Stimulated activated CD8-positive, alpha-beta memory T cell treated with anti-CD3 and anti-CD28 coated beads, Interleukin-15, amount 100 ng/mL, for 4 hours (primary cell): Measurements from ENCODE around the gene POLR1B.
"Not testable (repeated sequence)": the region's sequence is repeated elsewhere in the genome, so short reads cannot be mapped to it uniquely, and the experiment has no call there.

Source experiments
- DNase-seq, 2 donors: peaks; one replicate each; pipeline ENCODE4 v3.0.0-alpha.2; 2020; ENCODE audit warnings: low read depth in 2 of 2

POLR1B gene, protein sequence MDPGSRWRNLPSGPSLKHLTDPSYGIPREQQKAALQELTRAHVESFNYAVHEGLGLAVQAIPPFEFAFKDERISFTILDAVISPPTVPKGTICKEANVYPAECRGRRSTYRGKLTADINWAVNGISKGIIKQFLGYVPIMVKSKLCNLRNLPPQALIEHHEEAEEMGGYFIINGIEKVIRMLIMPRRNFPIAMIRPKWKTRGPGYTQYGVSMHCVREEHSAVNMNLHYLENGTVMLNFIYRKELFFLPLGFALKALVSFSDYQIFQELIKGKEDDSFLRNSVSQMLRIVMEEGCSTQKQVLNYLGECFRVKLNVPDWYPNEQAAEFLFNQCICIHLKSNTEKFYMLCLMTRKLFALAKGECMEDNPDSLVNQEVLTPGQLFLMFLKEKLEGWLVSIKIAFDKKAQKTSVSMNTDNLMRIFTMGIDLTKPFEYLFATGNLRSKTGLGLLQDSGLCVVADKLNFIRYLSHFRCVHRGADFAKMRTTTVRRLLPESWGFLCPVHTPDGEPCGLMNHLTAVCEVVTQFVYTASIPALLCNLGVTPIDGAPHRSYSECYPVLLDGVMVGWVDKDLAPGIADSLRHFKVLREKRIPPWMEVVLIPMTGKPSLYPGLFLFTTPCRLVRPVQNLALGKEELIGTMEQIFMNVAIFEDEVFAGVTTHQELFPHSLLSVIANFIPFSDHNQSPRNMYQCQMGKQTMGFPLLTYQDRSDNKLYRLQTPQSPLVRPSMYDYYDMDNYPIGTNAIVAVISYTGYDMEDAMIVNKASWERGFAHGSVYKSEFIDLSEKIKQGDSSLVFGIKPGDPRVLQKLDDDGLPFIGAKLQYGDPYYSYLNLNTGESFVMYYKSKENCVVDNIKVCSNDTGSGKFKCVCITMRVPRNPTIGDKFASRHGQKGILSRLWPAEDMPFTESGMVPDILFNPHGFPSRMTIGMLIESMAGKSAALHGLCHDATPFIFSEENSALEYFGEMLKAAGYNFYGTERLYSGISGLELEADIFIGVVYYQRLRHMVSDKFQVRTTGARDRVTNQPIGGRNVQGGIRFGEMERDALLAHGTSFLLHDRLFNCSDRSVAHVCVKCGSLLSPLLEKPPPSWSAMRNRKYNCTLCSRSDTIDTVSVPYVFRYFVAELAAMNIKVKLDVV

GRCh38 chr2:112542123-112542983 is at the start of gene POLR1B:
Gene POLR1B (plus strand): TSS chr2:112542465. CDS start chr2:112542495, 30 bp downstream.
- DNase-seq: peak; percentile 60 to 63

GRCh38 chr2:112493048-112493447 is 49.2 kb upstream of the POLR1B start:
- DNase-seq: no peak

DNA sequence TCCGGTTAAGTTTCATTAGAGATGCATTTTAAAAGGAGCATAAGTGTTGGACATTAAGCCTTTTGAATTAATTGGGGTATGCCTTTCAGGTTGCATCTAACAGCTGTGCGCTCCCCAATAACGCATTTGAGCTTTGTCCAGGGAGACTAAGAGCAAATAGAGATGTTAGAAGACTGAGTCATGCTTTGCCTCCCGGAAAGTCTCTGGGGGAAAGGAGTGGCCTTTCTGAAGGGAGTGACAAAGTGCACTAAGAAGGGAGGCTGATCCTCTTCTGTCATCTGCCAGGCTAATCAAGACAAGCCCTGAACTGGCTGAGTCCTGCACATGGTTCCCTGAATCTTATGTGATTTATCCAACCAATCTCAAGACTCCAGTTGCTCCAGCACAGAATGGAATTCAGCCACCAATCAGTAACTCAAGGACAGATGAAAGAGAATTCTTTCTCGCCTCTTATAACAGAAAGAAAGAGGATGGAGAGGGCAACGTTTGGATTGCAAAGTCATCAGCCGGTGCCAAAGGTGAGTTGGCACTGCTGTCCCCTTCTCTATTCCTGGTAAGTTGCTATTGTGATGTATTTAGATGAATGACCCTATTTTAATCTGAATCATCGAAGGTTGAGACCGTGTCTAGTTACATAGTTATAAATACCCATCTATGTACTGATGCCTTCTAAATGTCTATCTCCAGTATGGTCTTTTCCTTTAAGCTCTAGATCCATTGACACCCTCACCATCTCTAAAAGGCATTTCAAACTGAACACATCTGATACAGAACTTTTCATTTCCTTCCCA is 48.2 kb upstream of the POLR1B start:
- DNase-seq: no peak

GRCh38 chr2:112494828-112495227 is 47.4 kb upstream of the POLR1B start:
- DNase-seq: no peak

DNA sequence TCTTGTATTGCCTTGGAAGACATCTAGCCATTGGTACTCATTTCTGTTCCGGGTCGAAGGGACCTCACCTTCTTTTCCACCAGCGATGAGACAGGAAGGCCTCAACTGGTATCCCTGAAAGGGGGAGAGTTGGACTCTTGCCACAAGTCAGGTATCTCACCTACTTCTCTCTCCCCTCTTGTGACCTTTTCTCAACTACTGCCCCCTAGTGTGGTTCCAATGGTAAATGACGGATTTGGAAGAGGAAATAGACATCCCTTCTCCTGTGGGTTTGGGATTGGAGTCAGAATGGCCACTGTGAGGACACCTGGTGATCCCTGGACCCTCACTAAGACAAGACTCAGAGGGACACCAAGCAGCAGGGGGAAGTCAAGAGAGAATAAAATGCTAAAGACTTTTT is 46.4 kb upstream of the POLR1B start:
- not testable (repeated sequence) for DNase-seq

DNA sequence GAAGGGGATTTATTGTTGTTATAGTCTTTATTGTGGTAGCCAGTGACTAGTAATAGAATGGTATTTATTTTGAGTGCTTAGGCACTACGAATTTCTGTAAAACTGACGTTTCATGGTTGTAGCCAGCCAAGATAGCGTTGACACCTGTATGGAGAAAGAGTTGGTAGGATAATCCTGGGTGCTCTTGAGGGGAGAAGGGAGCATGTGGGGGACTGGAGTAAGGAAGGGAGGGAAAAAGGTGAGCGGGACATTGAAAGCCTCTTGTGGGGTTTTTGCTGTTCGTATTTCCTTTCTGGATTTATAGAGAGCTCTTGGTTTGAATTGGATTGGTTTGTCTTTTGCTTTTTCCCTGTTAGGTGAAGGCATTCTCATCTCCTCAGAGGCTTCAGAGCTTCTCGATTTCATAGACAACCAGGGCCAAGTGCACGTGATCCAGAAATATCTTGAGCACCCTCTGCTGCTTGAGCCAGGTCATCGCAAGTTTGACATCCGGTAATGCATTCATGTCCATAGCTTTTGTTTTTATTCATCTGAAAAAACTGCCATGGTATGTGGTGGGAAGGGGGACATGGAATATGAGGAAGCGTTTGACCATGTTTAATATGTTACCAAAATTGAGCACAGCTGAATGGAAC is 41.3 kb upstream of the POLR1B start:
- not testable (repeated sequence) for DNase-seq

DNA sequence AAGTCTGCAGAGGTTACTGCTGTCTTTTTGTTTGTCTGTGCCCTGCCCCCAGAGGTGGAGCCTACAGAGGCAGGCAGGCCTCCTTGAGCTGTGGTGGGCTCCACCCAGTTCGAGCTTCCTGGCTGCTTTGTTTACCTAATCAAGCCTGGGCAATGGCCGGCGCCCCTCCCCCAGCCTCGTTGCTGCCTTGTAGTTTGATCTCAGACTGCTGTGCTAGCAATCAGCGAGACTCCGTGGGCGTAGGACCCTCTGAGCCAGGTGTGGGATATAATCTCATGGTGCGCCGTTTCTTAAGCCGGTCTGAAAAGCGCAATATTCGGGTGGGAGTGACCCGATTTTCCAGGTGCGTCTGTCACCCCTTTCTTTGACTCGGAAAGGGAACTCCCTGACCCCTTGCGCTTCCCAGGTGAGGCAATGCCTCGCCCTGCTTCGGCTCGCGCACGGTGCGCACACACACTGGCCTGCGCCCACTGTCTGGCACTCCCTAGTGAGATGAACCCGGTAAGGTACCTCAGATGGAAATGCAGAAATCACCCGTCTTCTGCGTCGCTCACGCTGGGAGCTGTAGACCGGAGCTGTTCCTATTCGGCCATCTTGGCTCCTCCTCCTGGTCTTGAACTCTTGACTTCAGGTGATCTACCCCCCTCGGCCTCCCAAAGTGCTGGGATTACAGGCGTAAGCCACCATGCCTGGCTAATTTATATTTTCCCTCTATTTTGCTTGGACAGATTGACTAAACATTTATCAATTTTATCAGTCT is 32.8 kb upstream of the POLR1B start:
- not testable (repeated sequence) for DNase-seq

DNA sequence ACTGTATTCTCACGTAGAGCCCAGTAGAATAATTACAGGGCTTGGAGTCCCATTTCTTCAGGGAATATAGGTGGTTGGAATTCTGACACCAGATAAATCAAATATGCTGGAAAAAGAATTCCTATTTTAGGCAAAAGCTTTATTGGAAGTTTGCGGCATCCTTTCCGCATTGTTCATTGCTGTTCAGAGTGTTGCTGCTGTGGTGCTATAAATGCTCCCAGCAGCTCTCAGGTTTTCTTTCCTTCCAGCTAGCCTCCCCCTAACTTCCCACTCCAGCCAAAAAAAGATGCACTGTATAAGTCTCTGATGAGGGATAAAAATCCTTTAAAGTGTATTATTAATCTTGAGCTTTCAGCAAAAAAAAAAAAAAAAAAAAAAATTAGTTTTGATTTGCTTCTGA is 25.5 kb upstream of the POLR1B start:
- no peak for DNase-seq

DNA sequence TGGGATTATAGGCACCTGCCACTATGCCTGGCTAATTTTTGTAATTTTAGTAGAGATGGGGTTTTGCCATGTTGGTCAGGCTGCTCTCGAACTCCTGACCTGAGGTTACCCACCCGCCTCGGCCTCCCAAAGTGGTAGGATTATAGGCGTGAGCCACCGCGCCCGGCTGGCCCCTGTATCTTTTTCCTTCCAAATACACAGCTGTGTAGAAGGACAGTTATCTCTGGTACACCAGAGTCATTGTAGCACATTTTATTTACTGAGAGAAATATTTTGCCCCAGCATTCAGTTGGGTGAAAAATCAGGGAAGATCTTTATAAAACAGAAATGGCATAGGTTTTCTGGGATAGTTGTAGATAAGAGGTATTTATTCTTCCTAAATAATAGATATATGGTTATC is 23.5 kb upstream of the POLR1B start:
- no peak for DNase-seq

- no peak for DNase-seq
Measured at GRCh38 chr2:112519506-112519905, 22.8 kb upstream of the POLR1B start.

DNA sequence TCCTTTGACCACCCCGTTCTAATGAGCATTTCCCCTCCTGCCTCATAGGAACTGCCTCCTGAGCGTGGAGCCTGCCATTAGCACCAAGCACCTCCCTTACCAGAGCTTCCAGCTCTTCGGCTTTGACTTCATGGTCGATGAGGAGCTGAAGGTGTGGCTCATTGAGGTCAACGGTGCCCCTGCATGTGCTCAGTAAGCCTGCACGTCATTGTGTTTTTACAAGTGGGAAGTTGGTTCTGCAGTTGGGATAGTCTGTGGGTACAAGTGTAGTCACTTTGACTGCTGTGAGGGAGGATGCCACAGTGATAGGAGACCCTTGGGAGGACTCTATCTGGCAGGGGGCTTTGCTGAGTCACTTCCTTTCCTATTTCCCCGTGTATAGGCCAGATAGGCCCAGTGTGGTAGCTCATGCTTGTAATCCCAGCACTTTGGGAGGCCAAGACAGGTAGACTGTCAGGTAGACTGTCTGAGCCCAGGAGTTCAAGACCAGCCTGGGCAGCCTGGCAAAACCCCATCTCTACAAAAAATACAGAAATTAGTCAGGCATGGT is 22.0 kb upstream of the POLR1B start:
- DNase-seq: no peak

GRCh38 chr2:112523291-112523777 is 18.9 kb upstream of the POLR1B start:
- DNase-seq: no peak

DNA sequence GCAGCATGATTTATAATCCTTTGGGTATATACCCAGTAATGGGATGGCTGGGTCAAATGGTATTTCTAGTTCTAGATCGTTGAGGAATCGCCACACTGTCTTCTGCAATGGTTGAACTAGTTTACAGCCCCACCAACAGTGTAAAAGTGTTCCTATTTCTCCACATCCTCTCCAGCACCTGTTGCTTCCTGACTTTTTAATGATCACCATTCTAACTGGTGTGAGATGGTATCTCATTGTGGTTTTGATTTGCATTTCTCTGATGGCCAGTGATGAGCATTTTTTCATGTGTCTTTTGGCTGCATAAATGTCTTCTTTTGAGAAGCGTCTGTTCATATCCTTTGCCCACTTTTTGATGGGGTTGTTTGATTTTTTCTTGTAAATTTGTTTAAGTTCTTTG is 18.0 kb upstream of the POLR1B start:
- DNase-seq: not testable (repeated sequence)

- DNase-seq: no peak
Measured at GRCh38 chr2:112528541-112528940, 13.7 kb upstream of the POLR1B start.

DNA sequence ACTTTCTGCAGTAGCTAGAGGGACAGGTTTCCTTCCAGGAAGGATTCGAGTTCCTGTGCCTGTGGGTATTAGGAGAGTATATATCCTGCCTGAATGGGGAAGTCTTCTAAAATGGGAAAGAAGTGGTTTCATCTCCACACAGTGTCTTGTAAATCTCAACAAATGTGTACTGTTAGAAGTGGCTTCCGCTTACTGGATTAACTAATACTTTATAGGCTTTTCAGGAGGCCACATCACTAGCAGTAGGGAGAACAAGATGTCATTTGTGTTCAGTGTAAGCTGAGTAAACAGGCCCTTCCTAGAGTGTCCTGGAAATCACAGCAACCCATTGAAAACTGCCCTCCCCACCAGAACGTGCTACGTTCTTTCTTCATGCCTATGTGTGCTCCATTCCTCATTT is 12.5 kb upstream of the POLR1B start:
- no peak for DNase-seq

- DNase-seq: no peak
Measured at GRCh38 chr2:112530728-112531127, 11.5 kb upstream of the POLR1B start.

GRCh38 chr2:112534826-112535225 is 7.4 kb upstream of the POLR1B start:
- no peak for DNase-seq

- DNase-seq: not testable (repeated sequence)
Measured at GRCh38 chr2:112536665-112537064, 5.6 kb upstream of the POLR1B start.

GRCh38 chr2:112539306-112539705 is 3.0 kb upstream of the POLR1B start:
- DNase-seq: no peak
